CD14-positive monocyte (primary cell): ENCODE results near the gene ENPP5. TPM values are rescaled to one million over a fixed set of nuclear protein-coding genes. Genes with fewer than 3 reads are reported as not detected.

Source experiments
- DNase-seq, 3 donors: peaks; one replicate each; pipeline ENCODE4 v3.0.0-alpha.2; 2011 to 2022
- H2AFZ ChIP-seq: 2 replicates; pipeline ENCODE4 v1.6.0; 2012; ENCODE audit warnings: mild to moderate bottlenecking, low read depth, low read length, inconsistent platforms; ENCODE audit not compliant: insufficient read depth, poor library complexity, severe bottlenecking
- H3K27ac ChIP-seq, 2 donors: 1 replicate in 1 of 2; 2 replicates in 1 of 2; pipeline ENCODE4 v1.5.1; 2012 to 2013; ENCODE audit warnings: low read length in 2 of 2, control low read depth in 1 of 2, inconsistent platforms in 1 of 2, low read depth in 1 of 2, mild to moderate bottlenecking in 1 of 2
- H3K27me3 ChIP-seq, 2 donors: one replicate each; pipeline versions ENCODE4 v1.6.0 to v1.6.1; 2011 to 2013; ENCODE audit warnings: low read length in 2 of 2; ENCODE audit not compliant: control insufficient read depth in 2 of 2, insufficient read depth in 2 of 2
- H3K36me3 ChIP-seq, 2 donors: replicated peaks in 1 of 2; 1 replicate in 1 of 2; 2 replicates in 1 of 2; pipeline versions ENCODE4 v1.5.1 to v1.6.1; 2012 to 2013; ENCODE audit warnings: low read length in 2 of 2, control low read depth in 1 of 2, inconsistent platforms in 1 of 2, mild to moderate bottlenecking in 1 of 2; ENCODE audit not compliant: insufficient read depth in 2 of 2, control insufficient read depth in 1 of 2
- H3K4me1 ChIP-seq, 2 donors: 1 replicate in 1 of 2; 2 replicates in 1 of 2; pipeline versions ENCODE4 v1.5.1 to v1.6.1; 2012 to 2013; ENCODE audit warnings: low read length in 2 of 2, control low read depth in 1 of 2, inconsistent platforms in 1 of 2, mild to moderate bottlenecking in 1 of 2, moderate library complexity in 1 of 2; ENCODE audit not compliant: insufficient read depth in 2 of 2, control insufficient read depth in 1 of 2
- H3K4me2 ChIP-seq: replicated peaks from 2 replicates; pipeline ENCODE3; 2012; ENCODE audit warnings: low read length, moderate library complexity, mild to moderate bottlenecking; ENCODE audit not compliant: poor library complexity, severe bottlenecking; ENCODE audit errors: extremely low read depth
- H3K4me3 ChIP-seq, 3 experiments: fragments of 200-600 bp in 1 of 3; sonication (generic) in 1 of 3; replicated peaks in 1 of 3; 1 replicate in 2 of 3; 2 replicates in 1 of 3; pipeline ENCODE4 v1.5.1; 2011 to 2013; ENCODE audit warnings: low read length in 3 of 3, mild to moderate bottlenecking in 3 of 3, control low read depth in 2 of 3, low read depth in 2 of 3, inconsistent platforms in 1 of 3, moderate library complexity in 1 of 3
- H3K79me2 ChIP-seq: 2 replicates; pipeline ENCODE4 v1.6.0; 2012; ENCODE audit warnings: mild to moderate bottlenecking, control low read depth, inconsistent platforms, low read length, moderate library complexity; ENCODE audit not compliant: insufficient read depth
- H3K9ac ChIP-seq: 2 replicates; pipeline ENCODE4 v1.6.0; 2017; ENCODE audit warnings: low read length, mild to moderate bottlenecking; ENCODE audit not compliant: insufficient read depth, poor library complexity, severe bottlenecking
- H3K9me3 ChIP-seq, 2 donors: replicated peaks in 1 of 2; 1 replicate in 1 of 2; 2 replicates in 1 of 2; pipeline versions ENCODE4 v1.5.1 to v1.6.1; 2012 to 2013; ENCODE audit warnings: low read length in 2 of 2, control low read depth in 1 of 2; ENCODE audit not compliant: control insufficient read depth in 1 of 2, insufficient read depth in 1 of 2
- H4K20me1 ChIP-seq: 2 replicates; pipeline ENCODE4 v1.6.0; 2012; ENCODE audit warnings: mild to moderate bottlenecking, low read length, control low read depth, moderate library complexity; ENCODE audit not compliant: insufficient read depth
- H3K27ac Mint-ChIP-seq, 7 donors: one replicate each; pipeline ENCODE4 v1.8.0; 2020; ENCODE audit warnings: mild to moderate bottlenecking in 7 of 7, mixed read lengths in 7 of 7, moderate library complexity in 6 of 7, inconsistent platforms in 2 of 7
- H3K27me3 Mint-ChIP-seq, 3 donors: one replicate each; pipeline ENCODE4 v1.8.0; 2021 to 2022; ENCODE audit warnings: low read depth in 3 of 3, mild to moderate bottlenecking in 3 of 3, mixed read lengths in 3 of 3, moderate library complexity in 3 of 3, inconsistent platforms in 1 of 3
- H3K36me3 Mint-ChIP-seq, 2 donors: one replicate each; pipeline ENCODE4 v1.8.0; 2020; ENCODE audit warnings: mixed read lengths in 2 of 2, inconsistent platforms in 1 of 2, mild to moderate bottlenecking in 1 of 2
- H3K4me1 Mint-ChIP-seq: one replicate; pipeline ENCODE4 v1.8.0; 2020; ENCODE audit warnings: mild to moderate bottlenecking, mixed read lengths
- H3K4me3 Mint-ChIP-seq, 2 donors: one replicate each; pipeline ENCODE4 v1.8.0; 2020; ENCODE audit warnings: mild to moderate bottlenecking in 2 of 2, mixed read lengths in 2 of 2, moderate library complexity in 1 of 2
- H3K9me3 Mint-ChIP-seq, 7 donors: one replicate each; pipeline ENCODE4 v1.8.0; 2020 to 2022; ENCODE audit warnings: mixed read lengths in 7 of 7, mild to moderate bottlenecking in 6 of 7, moderate library complexity in 6 of 7, inconsistent platforms in 2 of 7
- CTCF ChIP-seq: fragments of 200-600 bp; IDR thresholded peaks from one replicate; pipeline ENCODE4 v1.8.0; 2022; ENCODE audit warnings: antibody characterized with exemption, mild to moderate bottlenecking
- WGBS: methylation state at CpG from one replicate; pipeline ENCODE4 v1.1.5; 2013; ENCODE audit warnings: missing lambda C conversion rate; ENCODE audit not compliant: insufficient coverage; 5-methylcytosine and 5-hydroxymethylcytosine counted together
- intact Hi-C, 2 donors: fragments of 100-400 bp; cut with micrococcal nuclease; formaldehyde crosslinking; loops; one replicate each; pipeline versions ENCODE4 v1.15.0 to v1.15.1; 2023
- polyA plus RNA-seq, 3 donors: library from polyadenylated mRNA; depleted of rRNA in 1 of 3; unstranded in 2 of 3; stranded (reverse) in 1 of 3; fragments of 300-500 nt in 2 of 3; fragments of >200 nt in 1 of 3; fragmentation: Illumina TruSeq in 2 of 3; gene quantifications; 1 replicate in 2 of 3; 2 replicates in 1 of 3; pipeline ENCODE4 v1.2.3, GENCODE V29; 2012 to 2021

Gene ENPP5
- polyA plus RNA-seq, 3 donors = not detected

GRCh38 chr6:46190889-46191288 lies 20.1 kb upstream of the ENPP5 start:
- Histone ChIP-seq H3K79me2 (no peaks in the 10 kb centered on the region), H2AFZ (no peak overlapping the region), H3K4me1 (no peaks in the 10 kb centered on the region), H3K9me3 (no peaks in the 10 kb centered on the region), H4K20me1 (no peaks in the 10 kb centered on the region), H3K9ac (no peak overlapping the region), H3K4me3 (no peak overlapping the region), H3K27me3 (no peaks in the 10 kb centered on the region), H3K27ac (no peak overlapping the region), H3K36me3 (no peaks in the 10 kb centered on the region), H3K4me2 (no peak overlapping the region)
- no peak overlapping the region for H3K4me3 Mint-ChIP-seq
- no peak for TF ChIP-seq CTCF
- no peak for DNase-seq
- 100% methylated on average over 2 of the region's 4 CpGs for WGBS
- intact Hi-C loops = no loop called here
- H3K36me3 Mint-ChIP-seq = no peaks in the 10 kb centered on the region
- H3K4me1 Mint-ChIP-seq = no peaks in the 10 kb centered on the region
- peaks cover 2% of the 10 kb centered on the region in 3 donors for H3K27me3 Mint-ChIP-seq
- no peak overlapping the region for H3K27ac Mint-ChIP-seq
- peaks cover 0 to 1% (median 0%) of the 10 kb centered on the region in 7 donors for H3K9me3 Mint-ChIP-seq

- Mint-ChIP-seq H3K27ac (peak overlapping the region in 1 of 7 donors; percentile 52), H3K4me3 (no peak overlapping the region), H3K9me3 (peaks cover 0 to 3% (median 0%) of the 10 kb centered on the region in 7 donors), H3K36me3 (no peaks in the 10 kb centered on the region), H3K4me1 (no peaks in the 10 kb centered on the region), H3K27me3 (peaks cover 2 to 5% (median 2%) of the 10 kb centered on the region in 3 donors)
- no peaks in the 10 kb centered on the region for H3K36me3 ChIP-seq
- H3K9me3 ChIP-seq = no peaks in the 10 kb centered on the region
- no peak overlapping the region for H3K9ac ChIP-seq
- TF ChIP-seq CTCF = no peak
- no peaks in the 10 kb centered on the region for H3K79me2 ChIP-seq
- intact Hi-C loops = no loop called here
- H3K4me2 ChIP-seq = no peak overlapping the region
- no peaks in the 10 kb centered on the region for H4K20me1 ChIP-seq
- 100% methylated on average over 2 of the region's 4 CpGs for WGBS
- H3K27me3 ChIP-seq = no peaks in the 10 kb centered on the region
- H3K4me3 ChIP-seq = no peak overlapping the region
- no peak overlapping the region for H3K27ac ChIP-seq
- DNase-seq = no peak
- no peak overlapping the region for H2AFZ ChIP-seq
- H3K4me1 ChIP-seq = no peaks in the 10 kb centered on the region
Measured at GRCh38 chr6:46189726-46190125, 18.9 kb upstream of the ENPP5 start.
